Globus pallidus (tissue), 1 donor: ENCODE results near the gene SIT1.
A peak's percentile ranks its signal among the peaks of the same experiment; 100 is the strongest.

ENCODE experiments used
- DNase-seq: peaks from one replicate; pipeline ENCODE4 v3.0.0-alpha.2; 2015; ENCODE audit warnings: low spot score

SIT1 gene

DNA sequence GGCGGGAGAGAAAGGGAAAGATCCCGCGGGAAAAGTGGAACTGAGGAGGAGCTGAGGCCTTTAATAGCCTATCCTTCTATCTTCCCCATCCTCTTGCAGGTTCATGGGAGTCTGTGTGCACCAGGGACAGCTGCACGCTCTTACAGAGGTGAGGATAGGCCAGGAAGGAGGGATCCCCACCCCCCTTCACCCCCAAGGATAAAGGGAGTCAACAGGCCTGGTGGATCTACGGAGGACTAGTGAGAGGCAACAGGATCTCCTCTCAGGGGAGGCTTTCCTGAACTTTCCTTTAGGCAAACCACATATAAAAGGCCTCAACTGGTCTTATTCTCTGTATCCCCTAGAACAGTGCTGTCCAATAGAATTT, 44.6 kb downstream of the SIT1 start:
- DNase-seq: peak; percentile 11

GRCh38 chr9:35605351-35606137, 45.2 kb downstream of the SIT1 start:
- peak; percentile 17 for DNase-seq

DNA sequence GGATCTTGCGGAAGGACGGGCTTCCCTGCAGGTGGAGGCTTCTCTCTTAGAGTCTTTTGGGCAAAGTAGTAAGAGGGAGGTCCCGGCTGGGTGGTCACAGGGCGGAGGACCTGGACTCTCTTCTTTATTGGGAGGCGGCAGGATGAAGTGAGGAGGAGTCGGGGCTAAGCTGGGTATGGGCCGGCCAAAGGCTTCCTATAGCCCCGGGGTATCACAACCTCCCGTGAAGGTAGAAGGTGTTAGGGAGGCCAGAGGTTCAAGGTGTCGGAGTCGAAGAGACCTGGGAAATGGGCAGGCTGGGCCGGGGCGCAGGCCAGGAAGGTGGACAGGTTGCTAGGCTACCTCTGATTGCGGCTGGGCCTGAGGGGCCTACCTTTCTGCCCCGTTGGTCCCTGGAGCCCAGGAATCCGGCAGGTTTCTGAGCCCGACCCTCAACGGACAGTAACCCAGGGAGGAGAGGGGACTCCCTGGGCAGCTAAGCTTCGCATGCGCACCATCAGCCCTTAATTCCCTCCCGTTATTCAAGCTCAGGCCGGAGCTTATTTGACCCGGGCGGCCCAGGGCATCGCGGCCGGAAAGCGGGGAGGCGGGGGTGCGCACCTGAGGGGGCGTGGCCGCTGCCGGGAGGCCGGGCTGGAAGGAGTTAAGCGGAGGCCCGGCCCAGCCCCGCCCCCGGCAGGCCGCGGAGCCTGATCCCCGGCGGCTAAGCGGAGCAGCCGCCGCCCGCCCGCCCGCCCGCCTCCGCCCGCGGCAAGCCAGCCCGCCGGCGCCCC, 46.0 kb downstream of the SIT1 start, which contains the start of gene TESK1:
TESK1 (plus strand) TSS at position 685 of the 773 bp plus-strand sequence. CDS start 358 bp downstream, outside the sequence.
- peak; percentile 58 for DNase-seq

DNA sequence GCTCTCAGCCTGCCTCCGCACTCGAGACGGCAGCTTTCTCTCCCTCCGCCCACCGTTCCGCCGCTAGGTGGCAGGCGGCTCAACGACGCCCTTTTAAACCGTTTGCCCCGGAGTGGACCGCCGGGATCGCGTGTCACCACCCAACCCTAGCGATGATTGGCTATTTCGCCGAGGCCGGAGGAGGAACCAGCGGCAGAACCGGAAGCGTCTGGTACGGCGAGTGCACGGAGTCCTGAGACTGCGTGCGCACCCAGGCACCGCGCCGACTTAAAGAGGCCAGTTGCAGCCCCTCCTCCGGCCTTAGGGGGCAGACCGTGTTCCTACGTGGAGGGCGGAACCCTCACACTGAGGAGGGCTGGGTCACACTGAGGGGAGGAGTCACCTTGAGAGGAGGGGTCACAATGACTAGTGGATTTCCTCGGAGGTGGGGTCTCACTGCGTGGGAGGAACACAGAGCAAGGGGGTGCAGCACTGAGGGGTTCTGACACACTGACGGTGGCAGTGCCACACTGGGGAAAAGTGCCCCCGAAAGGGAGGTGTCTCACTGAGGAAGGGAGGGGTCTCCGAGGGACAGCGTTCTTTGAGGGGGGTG, 46.6 kb downstream of the SIT1 start:
- DNase-seq: peak; percentile 99

DNA sequence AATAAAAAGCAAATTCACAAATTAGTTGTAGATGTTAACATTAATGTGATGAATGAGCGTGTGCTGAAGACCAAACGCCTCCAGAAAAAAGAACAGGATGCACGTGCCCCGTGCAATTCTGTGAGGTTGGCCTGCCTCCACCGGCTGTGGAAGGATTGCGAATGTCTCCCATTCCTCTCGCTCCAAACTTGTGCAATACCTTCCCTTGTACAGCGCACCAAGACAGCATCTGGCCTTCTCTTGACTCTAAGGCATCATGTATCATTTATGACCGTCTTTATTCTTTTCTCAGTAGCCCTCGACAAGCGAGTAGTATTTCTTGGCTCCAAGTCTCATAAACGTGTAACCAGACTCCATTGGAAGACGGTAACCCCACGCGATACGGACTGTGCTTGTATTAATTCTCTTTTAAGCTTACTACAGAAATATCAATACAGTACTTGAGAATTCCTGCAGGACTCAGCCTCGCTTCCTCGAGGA, 47.2 kb downstream of the SIT1 start:
- no peak for DNase-seq

DNA sequence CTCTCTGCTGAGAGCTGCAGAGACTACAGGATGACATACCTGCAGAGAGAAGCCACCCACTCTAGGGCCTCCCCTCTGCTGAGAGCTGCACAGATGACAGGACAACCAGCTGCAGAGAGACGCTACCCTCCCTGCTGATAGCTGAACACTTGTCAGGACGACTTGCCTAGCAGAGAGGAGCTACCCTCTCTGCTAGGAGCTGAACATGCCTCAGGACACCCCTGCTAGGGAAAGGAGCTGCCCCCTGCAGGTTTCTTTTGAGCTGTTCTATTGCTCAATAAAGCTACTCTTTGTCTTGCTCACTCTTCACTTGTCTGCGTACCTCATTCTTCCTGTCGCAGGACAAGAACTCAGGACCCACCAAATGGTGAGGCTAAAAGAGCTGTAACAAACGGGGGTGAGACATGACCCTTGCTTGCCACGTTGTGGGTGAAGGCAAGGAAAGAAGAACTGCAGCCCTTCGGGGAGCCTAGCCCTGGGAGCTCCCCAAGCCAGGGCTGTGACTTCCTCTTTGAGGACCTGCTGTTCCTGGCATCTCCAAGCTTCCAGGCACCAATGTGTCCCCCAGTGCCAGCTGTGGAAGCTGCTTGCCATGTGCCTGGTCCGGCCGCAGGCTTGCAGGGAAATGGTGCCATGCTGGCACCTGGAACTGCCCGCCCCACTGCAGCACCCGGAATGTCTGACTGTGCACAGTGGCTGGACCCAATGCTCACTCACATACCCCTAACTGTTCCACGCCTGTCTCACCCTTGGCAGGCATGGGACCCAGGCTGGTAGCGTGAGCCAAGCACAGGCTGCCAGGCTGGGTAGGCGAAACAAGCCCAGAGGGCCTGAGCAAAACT, 50.7 kb downstream of the SIT1 start:
- peak; percentile 33 for DNase-seq
